Osteoblast (primary cell): ENCODE results near the gene ZNF613. TPM values are rescaled to one million over a fixed set of nuclear protein-coding genes. Genes with fewer than 3 reads are reported as not detected.
"Not testable (repeated sequence)": the region's sequence is repeated elsewhere in the genome, so short reads cannot be mapped to it uniquely, and the experiment has no call there.

ENCODE experiments used
- DNase-seq: peaks from one replicate; pipeline ENCODE4 v3.0.0; 2011; ENCODE audit warnings: low spot score, mixed read lengths; ENCODE audit not compliant: insufficient read length; ENCODE audit errors: missing footprints
- H2AFZ ChIP-seq: 2 replicates; pipeline ENCODE4 v1.6.0; 2011; ENCODE audit warnings: mild to moderate bottlenecking, low read length
- H3K27ac ChIP-seq: 2 replicates; pipeline ENCODE4 v1.5.1; 2011; ENCODE audit warnings: mild to moderate bottlenecking, low read depth, low read length, moderate library complexity
- H3K27me3 ChIP-seq: 2 replicates; pipeline ENCODE4 v1.6.0; 2012; ENCODE audit warnings: mild to moderate bottlenecking, control low read depth, inconsistent platforms, low read length, moderate library complexity; ENCODE audit not compliant: insufficient read depth
- H3K36me3 ChIP-seq: 2 replicates; pipeline ENCODE4 v1.5.1; 2011; ENCODE audit warnings: mild to moderate bottlenecking, low read length, control low read depth, moderate library complexity; ENCODE audit not compliant: insufficient read depth
- H3K4me1 ChIP-seq: 2 replicates; pipeline ENCODE4 v1.5.1; 2011; ENCODE audit warnings: mild to moderate bottlenecking, low read length, control low read depth, moderate library complexity; ENCODE audit not compliant: insufficient read depth
- H3K4me2 ChIP-seq: 2 replicates; pipeline ENCODE4 v1.6.0; 2011; ENCODE audit warnings: mild to moderate bottlenecking, low read length; ENCODE audit not compliant: insufficient read depth
- H3K4me3 ChIP-seq: fragments of 200-600 bp; sonication (generic); 3 replicates; pipeline ENCODE4 v1.5.1; 2012; ENCODE audit warnings: mild to moderate bottlenecking, low read length, inconsistent platforms; ENCODE audit not compliant: insufficient read depth
- H3K79me2 ChIP-seq: 2 replicates; pipeline ENCODE4 v1.6.0; 2012; ENCODE audit warnings: mild to moderate bottlenecking, low read length, control low read depth, inconsistent platforms; ENCODE audit not compliant: insufficient read depth
- H3K9me3 ChIP-seq: 2 replicates; pipeline ENCODE4 v1.5.1; 2011; ENCODE audit warnings: low read depth, low read length, control low read depth
- H4K20me1 ChIP-seq: 2 replicates; pipeline ENCODE4 v1.6.0; 2012; ENCODE audit warnings: mild to moderate bottlenecking, low read length, control low read depth; ENCODE audit not compliant: insufficient read depth
- total RNA-seq: library from RNA; depleted of rRNA; stranded (reverse); fragments of >200 nt; gene quantifications from 2 replicates; pipeline ENCODE4 v1.2.3, GENCODE V29; 2012
- TF ChIP-seq, protein P1 (sequence below): IDR thresholded peaks from 2 replicates; pipeline ENCODE4 v1.5.1; 2011; ENCODE audit warnings: mild to moderate bottlenecking, low read depth, low read length, moderate library complexity; ENCODE audit errors: extremely low read depth

ZNF613 gene
- total RNA-seq, 1 donor, result 6.5 TPM

DNA sequence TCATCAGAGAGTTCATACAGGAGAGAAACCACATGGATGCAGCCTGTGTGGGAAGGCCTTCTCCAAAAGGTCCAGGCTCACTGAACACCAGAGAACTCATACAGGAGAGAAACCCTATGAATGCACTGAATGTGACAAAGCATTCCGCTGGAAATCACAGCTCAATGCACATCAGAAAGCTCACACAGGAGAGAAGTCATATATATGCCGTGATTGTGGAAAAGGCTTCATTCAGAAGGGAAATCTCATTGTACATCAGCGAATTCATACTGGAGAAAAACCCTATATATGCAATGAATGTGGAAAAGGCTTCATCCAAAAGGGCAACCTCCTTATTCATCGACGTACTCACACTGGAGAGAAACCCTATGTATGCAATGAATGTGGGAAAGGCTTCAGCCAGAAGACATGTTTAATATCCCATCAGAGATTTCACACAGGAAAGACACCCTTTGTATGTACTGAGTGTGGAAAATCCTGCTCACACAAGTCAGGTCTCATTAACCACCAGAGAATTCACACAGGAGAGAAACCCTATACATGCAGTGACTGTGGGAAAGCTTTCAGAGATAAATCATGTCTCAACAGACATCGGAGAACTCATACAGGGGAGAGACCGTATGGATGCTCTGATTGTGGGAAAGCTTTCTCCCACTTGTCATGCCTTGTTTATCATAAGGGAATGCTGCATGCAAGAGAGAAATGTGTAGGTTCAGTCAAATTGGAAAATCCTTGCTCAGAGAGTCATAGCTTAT, 17.7 kb downstream of the ZNF613 start:
- Histone ChIP-seq H3K79me2 (no peaks in the 10 kb centered on the region), H3K4me2 (no peak overlapping the region), H3K27me3 (no peaks in the 10 kb centered on the region), H4K20me1 (no peaks in the 10 kb centered on the region), H3K36me3 (peaks cover 52% of the 10 kb centered on the region), H3K4me1 (no peaks in the 10 kb centered on the region), H3K9me3 (peaks cover 42% of the 10 kb centered on the region), H3K4me3 (no peak overlapping the region), H3K27ac (no peak overlapping the region), H2AFZ (no peak overlapping the region)
- TF ChIP-seq, protein P1, sequence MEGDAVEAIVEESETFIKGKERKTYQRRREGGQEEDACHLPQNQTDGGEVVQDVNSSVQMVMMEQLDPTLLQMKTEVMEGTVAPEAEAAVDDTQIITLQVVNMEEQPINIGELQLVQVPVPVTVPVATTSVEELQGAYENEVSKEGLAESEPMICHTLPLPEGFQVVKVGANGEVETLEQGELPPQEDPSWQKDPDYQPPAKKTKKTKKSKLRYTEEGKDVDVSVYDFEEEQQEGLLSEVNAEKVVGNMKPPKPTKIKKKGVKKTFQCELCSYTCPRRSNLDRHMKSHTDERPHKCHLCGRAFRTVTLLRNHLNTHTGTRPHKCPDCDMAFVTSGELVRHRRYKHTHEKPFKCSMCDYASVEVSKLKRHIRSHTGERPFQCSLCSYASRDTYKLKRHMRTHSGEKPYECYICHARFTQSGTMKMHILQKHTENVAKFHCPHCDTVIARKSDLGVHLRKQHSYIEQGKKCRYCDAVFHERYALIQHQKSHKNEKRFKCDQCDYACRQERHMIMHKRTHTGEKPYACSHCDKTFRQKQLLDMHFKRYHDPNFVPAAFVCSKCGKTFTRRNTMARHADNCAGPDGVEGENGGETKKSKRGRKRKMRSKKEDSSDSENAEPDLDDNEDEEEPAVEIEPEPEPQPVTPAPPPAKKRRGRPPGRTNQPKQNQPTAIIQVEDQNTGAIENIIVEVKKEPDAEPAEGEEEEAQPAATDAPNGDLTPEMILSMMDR, result no peak
- DNase-seq, result no peak

DNA sequence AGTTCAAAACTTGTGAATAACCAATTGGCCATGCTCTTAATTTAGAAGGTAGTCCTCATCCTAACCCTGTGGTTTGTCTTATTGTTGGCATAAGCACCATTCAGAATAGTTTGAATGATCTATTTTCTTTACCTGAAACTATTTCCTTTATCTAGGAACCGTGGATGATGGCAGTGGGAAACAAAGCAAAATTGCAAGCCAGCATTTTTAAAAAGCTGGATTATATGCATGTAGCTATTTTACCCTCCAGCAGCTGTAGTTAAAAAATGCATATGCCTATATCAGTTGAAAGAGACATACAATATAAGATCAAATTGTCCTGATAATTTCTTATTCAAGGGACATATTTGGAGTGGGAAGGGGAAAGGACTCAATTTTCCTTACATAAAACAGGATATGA, 19.3 kb downstream of the ZNF613 start:
- no peaks in the 10 kb centered on the region for H4K20me1 ChIP-seq

DNA sequence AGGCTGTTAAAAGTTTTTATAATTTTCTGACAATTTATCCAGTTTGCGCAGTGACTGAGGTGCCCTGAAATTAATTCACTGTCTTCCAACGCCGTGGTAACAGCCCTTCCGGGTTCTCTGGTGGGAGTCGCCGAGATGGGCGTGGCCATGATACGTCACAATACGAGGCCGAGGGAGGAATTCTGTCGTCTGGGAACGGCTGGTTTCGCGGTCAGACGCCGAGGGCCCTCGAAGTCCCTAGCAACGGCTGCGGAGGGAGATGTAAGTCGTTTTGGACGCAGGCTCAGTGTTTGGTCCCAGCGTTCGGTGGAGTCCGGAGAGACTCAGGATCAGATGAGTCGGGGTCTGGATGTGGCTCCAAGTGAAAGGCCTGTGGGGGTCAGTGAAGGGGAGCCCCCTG, 21.7 kb downstream of the ZNF613 start:
- peaks cover 15% of the 10 kb centered on the region for H3K36me3 ChIP-seq
- H3K4me3 ChIP-seq, result peak overlapping the region; percentile 58
- no peaks in the 10 kb centered on the region for H3K27me3 ChIP-seq
- H3K79me2 ChIP-seq, result no peaks in the 10 kb centered on the region
- H3K4me1 ChIP-seq, result no peaks in the 10 kb centered on the region
- TF ChIP-seq, protein P1, result no peak
- H4K20me1 ChIP-seq, result no peaks in the 10 kb centered on the region
- peak overlapping the region; percentile 70 for H2AFZ ChIP-seq
- H3K4me2 ChIP-seq, result no peak overlapping the region
- DNase-seq, result no peak
- H3K27ac ChIP-seq, result no peak overlapping the region
- H3K9me3 ChIP-seq, result peaks cover 28% of the 10 kb centered on the region

More for the DNA sequence above, 19.3 kb downstream of the ZNF613 start:
- no peak for DNase-seq
- Histone ChIP-seq H3K4me3 (no peak overlapping the region), H2AFZ (no peak overlapping the region), H3K79me2 (no peaks in the 10 kb centered on the region), H3K36me3 (peaks cover 37% of the 10 kb centered on the region), H3K4me2 (no peak overlapping the region), H3K27ac (no peak overlapping the region), H3K4me1 (no peaks in the 10 kb centered on the region), H3K27me3 (no peaks in the 10 kb centered on the region), H3K9me3 (peaks cover 38% of the 10 kb centered on the region)
- TF ChIP-seq, protein P1, result no peak

DNA sequence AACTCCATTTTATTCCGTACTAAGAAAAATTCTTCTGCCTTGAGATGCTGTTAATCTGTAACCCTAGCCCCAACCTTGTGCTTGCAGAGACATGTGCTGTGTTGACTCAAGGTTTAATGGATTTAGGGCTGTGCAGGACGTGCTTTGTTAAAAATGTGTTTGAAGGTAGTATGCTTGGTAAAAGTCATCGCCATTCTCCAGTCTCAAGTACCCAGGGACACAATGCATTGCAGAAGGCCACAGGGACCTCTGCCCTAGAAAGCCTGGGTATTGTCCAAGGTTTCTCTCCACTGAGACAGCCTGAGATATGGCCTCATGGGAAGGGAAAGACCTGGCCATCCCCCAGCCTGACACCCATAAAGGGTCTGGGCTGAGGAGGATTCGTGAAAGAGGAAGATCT, 30.6 kb downstream of the ZNF613 start:
- not testable (repeated sequence) for H3K4me3 ChIP-seq, DNase-seq, H3K36me3 ChIP-seq, H3K4me1 ChIP-seq, H3K27me3 ChIP-seq, H3K9me3 ChIP-seq, H3K79me2 ChIP-seq, H3K4me2 ChIP-seq, H4K20me1 ChIP-seq, H3K27ac ChIP-seq, H2AFZ ChIP-seq
